Smooth muscle cell (in vitro differentiated cells): ENCODE data around the gene CALM3. TPM values are rescaled to one million over a fixed set of nuclear protein-coding genes. Genes with fewer than 3 reads are reported as not detected.

Experiments used
- DNase-seq: peaks from one replicate; lab custom pipeline; 2025; ENCODE audit not compliant: unreplicated experiment; lab: John Stamatoyannopoulos, UW
- H2AFZ ChIP-seq: fragments of 200-600 bp; sonication (generic); 2 replicates; pipeline ENCODE4 v1.6.0; 2016; ENCODE audit warnings: antibody characterized with exemption, low read depth, mild to moderate bottlenecking
- H3F3A ChIP-seq: fragments of 200-600 bp; sonication (generic); 2 replicates; pipeline ENCODE4 v1.6.0; 2017; ENCODE audit warnings: antibody characterized with exemption, low read depth
- H3K27ac ChIP-seq: fragments of 200-600 bp; sonication (generic); 2 replicates; pipeline ENCODE4 v1.5.1; 2016; ENCODE audit warnings: low read depth, mild to moderate bottlenecking
- H3K27me3 ChIP-seq: fragments of 200-600 bp; sonication (generic); 2 replicates; pipeline ENCODE4 v1.6.1; 2016; ENCODE audit warnings: low read depth, mild to moderate bottlenecking
- H3K36me3 ChIP-seq: fragments of 200-600 bp; sonication (generic); 2 replicates; pipeline ENCODE4 v1.5.1; 2016; ENCODE audit warnings: low read depth
- H3K4me1 ChIP-seq: fragments of 200-600 bp; sonication (generic); 2 replicates; pipeline ENCODE4 v1.5.1; 2016; ENCODE audit warnings: low read depth
- H3K4me2 ChIP-seq: fragments of 200-600 bp; sonication (generic); 2 replicates; pipeline ENCODE4 v1.6.0; 2016; ENCODE audit warnings: mild to moderate bottlenecking
- H3K4me3 ChIP-seq: fragments of 200-600 bp; sonication (generic); 2 replicates; pipeline ENCODE4 v1.5.1; 2016; ENCODE audit warnings: mild to moderate bottlenecking
- H3K79me2 ChIP-seq: fragments of 200-600 bp; sonication (generic); 2 replicates; pipeline ENCODE4 v1.6.0; 2016; ENCODE audit warnings: low read depth, mild to moderate bottlenecking
- H3K9ac ChIP-seq: fragments of 200-600 bp; sonication (generic); 2 replicates; pipeline ENCODE4 v1.6.0; 2016; ENCODE audit warnings: low read depth
- H3K9me3 ChIP-seq: fragments of 200-600 bp; sonication (generic); replicated peaks from 2 replicates; pipeline ENCODE4 v1.5.1; 2016; ENCODE audit warnings: low read depth
- H4K20me1 ChIP-seq: fragments of 200-600 bp; sonication (generic); 2 replicates; pipeline ENCODE4 v1.6.0; 2016; ENCODE audit warnings: low read depth
- CTCF ChIP-seq: fragments of 200-600 bp; sonication (generic); IDR thresholded peaks from 2 replicates; pipeline ENCODE4 v1.5.1; 2017; ENCODE audit warnings: borderline replicate concordance, mild to moderate bottlenecking, antibody characterized with exemption; ENCODE audit not compliant: insufficient read depth, poor library complexity, severe bottlenecking
- WGBS: methylation state at CpG from one replicate; pipeline ENCODE4 v1.1.7; 2016; ENCODE audit warnings: low lambda C conversion rate; 5-methylcytosine and 5-hydroxymethylcytosine counted together
- polyA plus RNA-seq: library from polyadenylated mRNA; unstranded; fragments of >200 nt; fragmentation: Nextera tagmentation; extraction: Ambion mirVana; gene quantifications from 2 replicates; pipeline ENCODE4 v1.2.1, GENCODE V29; 2016
- total RNA-seq: library from RNA; depleted of rRNA; stranded (reverse); fragments of >200 nt; gene quantifications from 2 replicates; pipeline ENCODE4 v1.2.3, GENCODE V29; 2014

The CALM3 gene
- total and polyA plus RNA-seq, 2 experiments from 2014 or later = 172 to 183 TPM

- Histone ChIP-seq H4K20me1 (no peaks in the 10 kb centered on the region), H3K79me2 (no peaks in the 10 kb centered on the region), H3K27me3 (peaks cover 13% of the 10 kb centered on the region), H3K9me3 (no peaks in the 10 kb centered on the region), H3K9ac (no peak within 1 kb of the TSS), H2AFZ (no peak within 1 kb of the TSS), H3K36me3 (no peaks in the 10 kb centered on the region), H3F3A (peaks cover 12% of the 10 kb centered on the region), H3K4me1 (peaks cover 6% of the 10 kb centered on the region), H3K4me3 (no peak within 1 kb of the TSS), H3K27ac (no peak within 1 kb of the TSS), H3K4me2 (peak within 1 kb of the TSS; percentile 86)
- TF ChIP-seq CTCF = no peak
- no peak for DNase-seq
- 35% methylated on average over 16 of the region's 34 CpGs for WGBS
These were observed 35.0 kb downstream of the CALM3 start, which contains the start of gene GNG8 for GRCh38 chr19:46635920-46636761. TSS of gene GNG8 (minus strand) at chr19:46636202. CDS start at chr19:46634682, 1,520 bp downstream.

- DNase-seq = no peak
- H3K9ac ChIP-seq = no peak overlapping the region
- WGBS = 80% methylated on average over 14 of the region's 14 CpGs
These were observed 36.1 kb downstream of the CALM3 start for GRCh38 chr19:46637224-46637623.

GRCh38 chr19:46639358-46640182 is 38.4 kb downstream of the CALM3 start:
- H2AFZ ChIP-seq = peak overlapping the region; percentile 88
- H3K36me3 ChIP-seq = no peaks in the 10 kb centered on the region
- peak overlapping the region; percentile 61 for H3K27ac ChIP-seq
- no peaks in the 10 kb centered on the region for H3K79me2 ChIP-seq
- no peaks in the 10 kb centered on the region for H4K20me1 ChIP-seq
- H3K9me3 ChIP-seq = no peaks in the 10 kb centered on the region
- H3K4me2 ChIP-seq = peak overlapping the region; percentile 85
- H3K27me3 ChIP-seq = peaks cover 11% of the 10 kb centered on the region
- H3K4me3 ChIP-seq = peak overlapping the region; percentile 60
- no peak overlapping the region for H3K9ac ChIP-seq
- H3K4me1 ChIP-seq = no peaks in the 10 kb centered on the region
- WGBS = 7% methylated on average over 46 of the region's 49 CpGs
- no peak for TF ChIP-seq CTCF
- DNase-seq = peak; percentile 65
- peaks cover 12% of the 10 kb centered on the region for H3F3A ChIP-seq

More at GRCh38 chr19:46637224-46637623, 36.1 kb downstream of the CALM3 start:
- Histone ChIP-seq H3K9me3 (no peaks in the 10 kb centered on the region), H4K20me1 (no peaks in the 10 kb centered on the region), H3K36me3 (no peaks in the 10 kb centered on the region), H3K79me2 (no peaks in the 10 kb centered on the region), H3K27ac (no peak overlapping the region), H3K4me1 (no peaks in the 10 kb centered on the region), H3K4me3 (no peak overlapping the region), H3K27me3 (peaks cover 13% of the 10 kb centered on the region), H3K4me2 (no peak overlapping the region), H3F3A (peaks cover 12% of the 10 kb centered on the region), H2AFZ (no peak overlapping the region)
- no peak for TF ChIP-seq CTCF
